ENCODE measurements around the gene HTR2A. TPM values are rescaled to one million over a fixed set of nuclear protein-coding genes. Genes with fewer than 3 reads are reported as not detected.

The HTR2A gene
- total RNA-seq, 1 experiment from 2014 or later = not detected

GRCh38 chr13:46812301-46812797 lies 84.5 kb downstream of the HTR2A start:
- Histone ChIP-seq H3K27ac (ENCODE audit: low read depth, low read length) (no peak overlapping the region), H3K4me1 (ENCODE audit: control insufficient read depth in 1 of 2, insufficient read depth in 2 of 2, low read length in 2 of 2) (no peaks in the 10 kb centered on the region), H3K79me2 (ENCODE audit: insufficient read depth, low read length) (no peaks in the 10 kb centered on the region), H3K4me3 (replicated peaks in 1 of 2; ENCODE audit: low read depth in 1 of 2, low read length in 2 of 2) (no peak overlapping the region), H3K27me3 (ENCODE audit: insufficient read depth, low read length) (no peaks in the 10 kb centered on the region), H3K4me2 (ENCODE audit: low read length) (no peak overlapping the region), H3K9ac (ENCODE audit: low read length) (no peak overlapping the region), H3K36me3 (ENCODE audit: control insufficient read depth in 1 of 2, insufficient read depth in 2 of 2, low read length in 2 of 2) (no peaks in the 10 kb centered on the region), H2AFZ (ENCODE audit: low read depth, low read length, poor library complexity, severe bottlenecking) (peak overlapping the region; percentile 53), H4K20me1 (ENCODE audit: insufficient read depth) (no peaks in the 10 kb centered on the region), H3K9me2 (ENCODE audit: insufficient read depth) (no peaks in the 10 kb centered on the region), H3K9me3 (ENCODE audit: control insufficient read depth in 1 of 2, insufficient read depth in 1 of 2, low read depth in 1 of 2, low read length in 2 of 2) (peaks cover 3 to 7% of the 10 kb centered on the region in 2 experiments; a peak in 2 of 4 replicates)
- ATAC-seq (no peak), DNase-seq (ENCODE audit: low read depth, low spot score) (no peak)
- intact Hi-C loops (cut with micrococcal nuclease) = no loop called here
- no TSS peak for BruUV-seq (replicated peaks)
- RAD21 ChIA-PET (ENCODE audit: low non-redundant PET in 1 of 2, low total read pairs in 2 of 2, uncharacterized antibody in 2 of 2, unreplicated experiment in 2 of 2) = no interaction called here
- no peak for TF ChIP-seq SP1 (IDR thresholded peaks at IDR 0.05; ENCODE audit: low read depth)
- POLR2A ChIA-PET = no interaction called here
- CTCF ChIA-PET = no interaction called here

- no peak for DNase-seq (ENCODE audit: low read depth, low spot score)
- H3K4me3 ChIP-seq (replicated peaks in 1 of 2; ENCODE audit: low read depth in 1 of 2, low read length in 2 of 2) = no peak overlapping the region
- TF ChIP-seq POLR2AphosphoS5 (IDR thresholded peaks at IDR 0.05; ENCODE audit: low read depth, low read length) = no peak
- no peak for TF ChIP-seq CTCF (IDR thresholded peaks at IDR 0.05 in 2 of 3, conservative IDR thresholded peaks at IDR 0.05 in 1 of 3; ENCODE audit: borderline replicate concordance in 1 of 3, insufficient read depth in 1 of 3, low read depth in 2 of 3, low read length in 2 of 3)
- no peak for TF ChIP-seq MAX (IDR thresholded peaks at IDR 0.05)
- TF ChIP-seq ZBTB33 (IDR thresholded peaks at IDR 0.05; ENCODE audit: extremely low read depth, insufficient replicate concordance, low read length) = no peak
- no peak for TF ChIP-seq REST (IDR thresholded peaks at IDR 0.05; ENCODE audit: low read depth)
- TF ChIP-seq EGR1 (IDR thresholded peaks at IDR 0.05; ENCODE audit: low read depth) = no peak
- no peak for TF ChIP-seq ZNF274 (IDR thresholded peaks at IDR 0.05; ENCODE audit: low read depth, low read length)
- no peak for TF ChIP-seq CEBPB (IDR thresholded peaks at IDR 0.05; ENCODE audit: low read depth)
- TF ChIP-seq CBX3 (IDR thresholded peaks at IDR 0.05; ENCODE audit: low read depth) = no peak
- TF ChIP-seq SRF (IDR thresholded peaks at IDR 0.05; ENCODE audit: low read depth) = no peak
- no peak for TF ChIP-seq SIN3A (IDR thresholded peaks at IDR 0.05; ENCODE audit: low read depth)
- H3K27me3 ChIP-seq (ENCODE audit: insufficient read depth, low read length) = no peaks in the 10 kb centered on the region
- H4K20me1 ChIP-seq (ENCODE audit: insufficient read depth) = no peaks in the 10 kb centered on the region
- no peak overlapping the region for H2AFZ ChIP-seq (ENCODE audit: low read depth, low read length, poor library complexity, severe bottlenecking)
- no peaks in the 10 kb centered on the region for H3K9me2 ChIP-seq (ENCODE audit: insufficient read depth)
- ChIA-PET RAD21 (ENCODE audit: low non-redundant PET in 1 of 2, low total read pairs in 2 of 2, uncharacterized antibody in 2 of 2, unreplicated experiment in 2 of 2) (no interaction called here), POLR2A (no interaction called here), CTCF (no interaction called here)
- ATAC-seq = no peak
- no peaks in the 10 kb centered on the region for H3K4me1 ChIP-seq (ENCODE audit: control insufficient read depth in 1 of 2, insufficient read depth in 2 of 2, low read length in 2 of 2)
- no peaks in the 10 kb centered on the region for H3K36me3 ChIP-seq (ENCODE audit: control insufficient read depth in 1 of 2, insufficient read depth in 2 of 2, low read length in 2 of 2)
- no peak overlapping the region for H3K27ac ChIP-seq (ENCODE audit: low read depth, low read length)
- no peak overlapping the region for H3K4me2 ChIP-seq (ENCODE audit: low read length)
- intact Hi-C loops (cut with micrococcal nuclease) = no loop called here
- H3K9me3 ChIP-seq (ENCODE audit: control insufficient read depth in 1 of 2, insufficient read depth in 1 of 2, low read depth in 1 of 2, low read length in 2 of 2) = peaks cover 3 to 7% of the 10 kb centered on the region in 2 experiments; a peak in 2 of 4 replicates
- H3K79me2 ChIP-seq (ENCODE audit: insufficient read depth, low read length) = no peaks in the 10 kb centered on the region
- no peak overlapping the region for H3K9ac ChIP-seq (ENCODE audit: low read length)
- no TSS peak for BruUV-seq (replicated peaks)
These were observed 86.4 kb downstream of the HTR2A start for GRCh38 chr13:46810440-46810839.
